Small intestine (tissue), 7 donors: ENCODE data around the gene FAM193B. TPM values are rescaled to one million over a fixed set of nuclear protein-coding genes. Genes with fewer than 3 reads are reported as not detected.

ENCODE experiments used
- DNase-seq, 2 donors: peaks; one replicate each; pipeline versions ENCODE4 v3.0.0 to v3.0.0-alpha.2; 2013
- FAIRE-seq: peaks from 2 replicates; lab custom pipeline; 2012; peaks lifted over from hg19 to GRCh38; lab: Jason Lieb, UNC
- H3K27ac ChIP-seq, 3 donors: one replicate each; pipeline ENCODE4 v1.5.1; 2013; ENCODE audit warnings: low read length in 2 of 3, mild to moderate bottlenecking in 2 of 3, control low read depth in 1 of 3, inconsistent platforms in 1 of 3, low read depth in 1 of 3, moderate library complexity in 1 of 3
- H3K27me3 ChIP-seq, 3 donors: one replicate each; pipeline ENCODE4 v1.6.1; 2013; ENCODE audit warnings: low read length in 3 of 3, inconsistent platforms in 1 of 3; ENCODE audit not compliant: control insufficient read depth in 3 of 3, insufficient read depth in 3 of 3
- H3K36me3 ChIP-seq, 3 donors: one replicate each; pipeline ENCODE4 v1.6.1; 2013; ENCODE audit warnings: low read length in 3 of 3, inconsistent platforms in 1 of 3, low read depth in 1 of 3, mild to moderate bottlenecking in 1 of 3, moderate library complexity in 1 of 3; ENCODE audit not compliant: control insufficient read depth in 3 of 3, insufficient read depth in 2 of 3
- H3K4me1 ChIP-seq, 3 donors: one replicate each; pipeline ENCODE4 v1.6.1; 2013; ENCODE audit warnings: low read length in 2 of 3, inconsistent platforms in 1 of 3, low read depth in 1 of 3, mild to moderate bottlenecking in 1 of 3, moderate library complexity in 1 of 3; ENCODE audit not compliant: control insufficient read depth in 3 of 3, insufficient read depth in 2 of 3
- H3K4me3 ChIP-seq, 3 donors: one replicate each; pipeline ENCODE4 v1.5.1; 2013; ENCODE audit warnings: low read length in 3 of 3, control low read depth in 1 of 3, inconsistent platforms in 1 of 3, low read depth in 1 of 3, mild to moderate bottlenecking in 1 of 3, moderate library complexity in 1 of 3
- H3K9me3 ChIP-seq, 2 donors: one replicate each; pipeline ENCODE4 v1.6.1; 2013; ENCODE audit warnings: low read depth in 1 of 2, low read length in 1 of 2; ENCODE audit not compliant: control insufficient read depth in 2 of 2, insufficient read depth in 1 of 2
- whole genome bisulfite sequencing, 3 donors: extraction: QIAGEN DNeasy Blood & Tissue Kit; methylation state at CpG; one replicate each; pipeline ENCODE4 v1.1.7; 2013; 5-methylcytosine and 5-hydroxymethylcytosine counted together
- polyA plus RNA-seq, 4 donors: library from polyadenylated mRNA; stranded (reverse) in 3 of 4; unstranded in 1 of 4; fragments of 200-250 nt in 3 of 4; fragments of 120-200 nt in 1 of 4; gene quantifications; one replicate each; pipeline versions ENCODE4 v1.2.1 to v1.2.3, GENCODE V29; 2013
- donor health status: healthy with polysubstance abuse.
- donor health status: control.
- donor health status: control.
- donor health status: Bipolar disorder and iron deficiency.
- donor health status: healthy.

Gene FAM193B
- polyA plus RNA-seq, 4 donors = 68.7 to 336 (median 155) TPM

DNA sequence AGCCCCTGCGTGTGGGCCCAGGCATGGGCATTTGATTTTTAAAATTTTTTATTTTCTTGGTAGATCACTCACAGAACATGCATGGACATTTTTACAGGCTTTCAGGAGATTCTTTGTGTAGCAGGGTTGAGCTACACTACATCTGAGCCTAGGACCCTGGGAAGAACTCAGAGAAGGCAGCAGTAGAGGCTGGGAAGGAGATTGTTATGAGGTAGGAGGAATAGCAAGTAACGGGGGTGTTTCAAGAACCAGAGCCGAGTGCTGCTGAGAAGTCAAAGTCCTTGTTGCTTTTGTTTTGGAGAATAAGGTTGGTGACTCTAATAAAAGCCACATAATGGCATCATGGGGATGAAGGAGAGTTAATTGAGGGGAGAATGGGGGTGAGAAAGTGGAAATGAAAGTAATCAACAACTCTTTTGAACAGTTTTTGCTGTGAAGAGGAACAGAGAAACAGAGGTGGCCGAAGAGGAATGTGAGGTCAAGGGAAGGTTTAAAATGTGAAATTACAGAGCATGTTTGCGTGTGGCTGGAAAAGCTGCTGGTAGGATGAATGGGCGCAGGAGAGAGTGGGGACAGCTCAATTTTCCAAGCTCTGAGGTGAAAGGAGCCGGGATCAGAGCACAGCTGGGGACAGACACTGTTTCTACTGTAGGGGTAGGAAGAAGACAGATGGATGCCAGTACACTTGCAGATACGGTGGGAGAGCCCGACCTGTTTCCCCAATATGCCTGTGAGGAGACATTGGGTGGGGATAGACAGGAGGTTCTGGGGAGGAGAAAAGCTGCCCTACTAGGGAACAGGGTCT lies 52.3 kb downstream of the FAM193B start:
- 54 to 62% (median 58%) methylated on average over 9 of the region's 9 CpGs for WGBS, 3 donors
- no peak for FAIRE-seq
- Histone ChIP-seq H3K4me3 (no peak overlapping the region), H3K27me3 (peaks cover 0 to 20% (median 0%) of the 10 kb centered on the region in 3 donors), H3K36me3 (peaks cover 0 to 8% (median 0%) of the 10 kb centered on the region in 3 donors), H3K27ac (no peak overlapping the region), H3K4me1 (peaks cover 0 to 16% (median 0%) of the 10 kb centered on the region in 3 donors), H3K9me3 (no peaks in the 10 kb centered on the region)
- no peak for DNase-seq

GRCh38 chr5:177500685-177501522 lies 53.5 kb downstream of the FAM193B start:
- H3K27ac ChIP-seq = peak overlapping the region in 2 of 3 donors; percentile 5 to 13

GRCh38 chr5:177499842-177500241 lies 54.5 kb downstream of the FAM193B start:
- no peak overlapping the region for H3K27ac ChIP-seq
- no peaks in the 10 kb centered on the region for H3K9me3 ChIP-seq
- H3K4me1 ChIP-seq = peaks cover 0 to 20% (median 0%) of the 10 kb centered on the region in 3 donors
- 78 to 86% (median 82%) methylated on average over 6 of the region's 6 CpGs for WGBS, 3 donors
- DNase-seq (no peak), FAIRE-seq (no peak)
- peaks cover 0 to 19% (median 0%) of the 10 kb centered on the region in 3 donors for H3K36me3 ChIP-seq
- H3K27me3 ChIP-seq = peaks cover 0 to 20% (median 0%) of the 10 kb centered on the region in 3 donors
- no peak overlapping the region for H3K4me3 ChIP-seq

More at GRCh38 chr5:177500685-177501522, 53.5 kb downstream of the FAM193B start:
- no peak for FAIRE-seq
- peak; percentile 81 to 89 for DNase-seq
- WGBS, 3 donors = 17 to 22% (median 18%) methylated on average over 10 of the region's 10 CpGs
- Histone ChIP-seq H3K27me3 (peaks cover 0 to 20% (median 0%) of the 10 kb centered on the region in 3 donors), H3K4me1 (peaks cover 0 to 20% (median 0%) of the 10 kb centered on the region in 3 donors), H3K36me3 (peaks cover 0 to 9% (median 0%) of the 10 kb centered on the region in 3 donors), H3K9me3 (no peaks in the 10 kb centered on the region), H3K4me3 (no peak overlapping the region)

DNA sequence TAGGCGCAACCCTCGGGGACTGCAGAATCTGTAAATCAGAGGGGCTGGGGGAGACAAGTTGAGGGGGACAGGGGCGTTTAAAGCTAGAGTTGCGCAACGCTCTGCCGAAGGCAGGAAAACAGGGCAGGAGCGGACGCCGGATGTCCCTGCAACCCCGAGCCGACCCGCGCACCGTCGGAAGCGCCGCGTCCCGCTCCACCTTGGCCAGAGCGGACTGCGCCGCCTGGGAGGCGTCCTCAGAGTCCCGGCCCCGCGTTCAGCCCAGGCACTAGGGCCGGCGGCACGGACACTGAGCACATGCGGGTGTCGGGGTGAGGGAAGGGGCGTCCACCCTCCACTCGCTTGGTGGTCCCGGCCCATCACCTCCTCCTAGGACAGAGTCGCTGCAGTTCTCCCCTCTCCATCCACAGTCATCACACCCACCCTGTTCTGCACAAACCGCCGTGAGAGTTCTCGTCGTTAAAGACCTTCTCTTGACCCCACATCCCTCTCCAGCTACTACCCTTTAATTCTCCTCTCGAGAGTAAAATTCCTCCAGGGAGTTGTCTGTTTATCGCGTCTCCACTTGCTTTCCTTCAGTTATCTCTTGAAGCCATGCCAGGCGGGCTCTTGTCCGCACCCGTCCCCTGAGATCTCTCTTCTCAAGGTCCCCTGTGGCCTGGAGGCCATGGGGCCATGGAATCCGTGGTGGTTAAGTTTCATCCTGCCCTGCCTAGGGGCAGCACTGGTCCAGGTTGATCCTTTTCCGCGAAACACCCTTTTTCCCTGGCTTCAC lies 56.2 kb downstream of the FAM193B start:
- Histone ChIP-seq H3K27ac (peak overlapping the region in 2 of 3 donors; percentile 37 to 72), H3K27me3 (peaks cover 0 to 20% (median 0%) of the 10 kb centered on the region in 3 donors), H3K4me3 (peak overlapping the region in 2 of 3 donors; percentile 54 to 59), H3K4me1 (peaks cover 0 to 20% (median 3%) of the 10 kb centered on the region in 3 donors), H3K36me3 (peaks cover 0 to 23% (median 0%) of the 10 kb centered on the region in 3 donors), H3K9me3 (no peaks in the 10 kb centered on the region)
- FAIRE-seq = no peak
- no peak for DNase-seq
- WGBS, 3 donors = 11 to 14% (median 11%) methylated on average over 39 to 48 of the region's 48 CpGs

DNA sequence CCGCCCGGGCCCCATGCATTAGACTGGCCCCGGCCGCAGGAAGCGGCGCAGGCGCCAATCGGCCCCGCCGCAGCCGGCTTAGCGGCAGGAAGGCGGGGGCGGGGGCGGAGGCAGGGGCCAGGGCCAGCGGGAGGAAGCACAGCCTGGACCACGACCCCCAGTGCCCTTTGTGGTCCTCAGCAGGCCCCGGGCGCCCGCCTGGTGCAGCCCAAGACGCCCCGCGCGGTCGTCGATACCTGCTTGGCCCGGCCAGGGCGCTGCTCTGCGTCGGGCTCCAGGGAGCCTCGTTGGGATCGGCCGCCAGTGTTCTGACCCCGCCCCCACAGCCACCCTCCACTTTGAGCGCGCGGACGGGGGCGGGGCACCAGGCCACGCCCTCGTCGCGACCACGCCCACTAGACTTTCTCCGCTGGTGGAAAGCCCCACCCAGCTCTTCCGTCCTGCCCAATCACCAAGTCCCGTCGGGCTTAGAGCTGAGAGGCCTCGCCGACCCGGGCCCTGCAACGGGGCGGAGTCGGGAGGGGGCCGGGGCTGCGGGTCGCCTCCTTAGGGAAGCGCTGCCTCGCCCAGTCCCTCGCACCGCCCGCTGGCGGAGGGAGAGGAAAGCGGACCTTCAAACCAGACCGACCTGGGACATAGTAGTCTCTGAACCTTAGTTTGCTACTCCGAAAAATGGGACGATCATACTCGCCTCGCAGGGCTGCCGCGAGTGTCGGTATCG lies 56.9 kb downstream of the FAM193B start, which contains the start of gene PDLIM7:
TSS of gene PDLIM7 (minus strand) at position 313 of the 721 bp plus-strand sequence. CDS start 1,092 bp downstream, outside the sequence.
- DNase-seq = peak; percentile 97 to 99
- H3K4me1 ChIP-seq = peaks cover 0 to 20% (median 3%) of the 10 kb centered on the region in 3 donors
- H3K36me3 ChIP-seq = peaks cover 0 to 30% (median 0%) of the 10 kb centered on the region in 3 donors
- WGBS, 3 donors = 0% methylated on average over 57 to 73 of the region's 73 CpGs
- H3K9me3 ChIP-seq = no peaks in the 10 kb centered on the region
- FAIRE-seq = no peak
- peak within 1 kb of the TSS; percentile 9 to 83 (median 82) for H3K27ac ChIP-seq
- peak within 1 kb of the TSS; percentile 52 to 60 (median 54) for H3K4me3 ChIP-seq
- H3K27me3 ChIP-seq = peaks cover 0 to 20% (median 0%) of the 10 kb centered on the region in 3 donors

- DNase-seq = peak in 1 of 2 donors; percentile 51
- no peak for FAIRE-seq
- Histone ChIP-seq H3K27ac (peak overlapping the region; percentile 9 to 83 (median 82)), H3K36me3 (peaks cover 0 to 35% (median 0%) of the 10 kb centered on the region in 3 donors), H3K27me3 (peaks cover 0 to 20% (median 0%) of the 10 kb centered on the region in 3 donors), H3K9me3 (no peaks in the 10 kb centered on the region), H3K4me1 (peaks cover 0 to 20% (median 3%) of the 10 kb centered on the region in 3 donors), H3K4me3 (peak overlapping the region; percentile 52 to 60 (median 54))
- WGBS, 3 donors = 0 to 4% (median 4%) methylated on average over 15 to 27 of the region's 29 CpGs
Observed at GRCh38 chr5:177496727-177497291, 57.6 kb downstream of the FAM193B start.
